SK-MEL-5 (cell line): Measurements from ENCODE around the gene GABRG2. TPM values are rescaled to one million over a fixed set of nuclear protein-coding genes. Genes with fewer than 3 reads are reported as not detected.
"Not testable (repeated sequence)": the region's sequence is repeated elsewhere in the genome, so short reads cannot be mapped to it uniquely, and the experiment has no call there.

ENCODE experiments used
- DNase-seq: peaks from one replicate; pipeline ENCODE4 v3.0.0-alpha.2; 2016; ENCODE audit warnings: low read depth, low spot score
- in situ Hi-C: cut with HindIII; loops from 2 replicates; pipeline ENCODE4 v1.10.0; 2016; ENCODE audit warnings: low sequenced_read_pairs, high pct_unique_total_duplicates, low pct_unique_long_range_greater_than_20kb
- polyA plus RNA-seq, 2 experiments: library from polyadenylated mRNA; depleted of rRNA; stranded (reverse); fragments of >200 nt; gene quantifications; 2 replicates each; pipeline ENCODE4 v1.2.3, GENCODE V29; 2015
- total RNA-seq: library from RNA; depleted of rRNA; stranded (reverse); fragments of >200 nt; shearing (Covaris generic); gene quantifications from 2 replicates; pipeline ENCODE4 v1.2.3, GENCODE V29; 2014; rRNA removed

Gene GABRG2
- 0.05 and 0.32 TPM in 2 replicates for total RNA-seq
- polyA plus RNA-seq (2015; cell fraction: cytosol; rRNA removed), result 0.33 and 0.96 TPM in 2 replicates
- polyA plus RNA-seq (2015; cell fraction: nucleus; rRNA removed), result 0.48 and 0.66 TPM in 2 replicates

- DNase-seq, result no peak
- in situ Hi-C loops, result no loop called here
These were observed at the start of gene GABRG2 for GRCh38 chr5:162067655-162068411. Gene GABRG2 (plus strand): TSS chr5:162067773. CDS start chr5:162068000, 227 bp downstream.

DNA sequence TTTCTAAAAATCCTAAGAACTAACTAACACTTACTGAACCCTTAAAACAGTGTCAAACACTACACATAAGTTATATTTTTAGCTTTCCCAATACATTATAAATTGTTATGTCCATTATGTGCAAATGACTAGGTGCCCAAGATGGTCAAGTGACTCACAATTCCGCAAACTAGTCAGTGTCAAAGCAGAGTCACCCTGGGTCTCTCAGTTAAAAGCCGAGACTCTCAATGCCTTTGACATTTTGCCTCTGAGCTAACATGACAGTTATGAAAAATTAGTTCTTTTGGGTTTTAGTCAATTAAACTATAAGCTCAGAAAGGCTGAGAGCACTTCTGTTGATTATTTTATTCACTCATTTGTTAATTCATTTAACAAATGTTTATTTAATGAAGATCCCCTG lies 42.3 kb upstream of the GABRG2 start:
- in situ Hi-C loops, result no loop called here
- DNase-seq, result no peak

- in situ Hi-C loops, result no loop called here
- no peak for DNase-seq
These were observed 40.8 kb upstream of the GABRG2 start for GRCh38 chr5:162026803-162027202.

- no peak for DNase-seq
- in situ Hi-C loops, result no loop called here
These were observed 30.1 kb upstream of the GABRG2 start for GRCh38 chr5:162037431-162037830.

- DNase-seq, result no peak
These were observed 20.3 kb upstream of the GABRG2 start for GRCh38 chr5:162047279-162047678.

GRCh38 chr5:162052676-162053075 lies 14.9 kb upstream of the GABRG2 start:
- in situ Hi-C loops, result no loop called here
- DNase-seq, result no peak

More at GRCh38 chr5:162047279-162047678, 20.3 kb upstream of the GABRG2 start:
- in situ Hi-C loops, result no loop called here

- in situ Hi-C loops, DNase-seq: not testable (repeated sequence)
These were observed 12.5 kb upstream of the GABRG2 start for GRCh38 chr5:162055095-162055494.

DNA sequence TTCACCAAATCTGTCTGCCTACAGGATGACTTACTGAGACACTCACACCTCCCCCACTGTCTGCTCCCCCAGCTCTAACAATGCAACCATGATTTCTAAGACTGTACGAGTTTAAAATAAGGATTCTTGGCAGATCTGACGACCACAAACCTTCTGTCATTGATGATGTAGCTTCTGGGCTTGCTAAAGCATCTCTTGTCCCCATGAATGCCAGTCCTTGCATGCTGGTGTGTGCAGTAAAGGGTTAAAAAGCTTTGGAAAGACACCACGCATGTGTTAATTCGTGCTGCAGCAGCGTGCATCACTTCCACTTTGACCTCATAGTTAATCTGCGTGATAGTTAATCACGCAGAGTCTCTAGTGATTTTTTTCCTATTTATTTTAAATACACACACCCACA lies 411 bp upstream of the GABRG2 start:
- DNase-seq, result no peak
- in situ Hi-C loops, result no loop called here

GRCh38 chr5:162068412-162068811 lies 839 bp downstream of the GABRG2 start:
- DNase-seq, result peak; percentile 32
- in situ Hi-C loops, result no loop called here

DNA sequence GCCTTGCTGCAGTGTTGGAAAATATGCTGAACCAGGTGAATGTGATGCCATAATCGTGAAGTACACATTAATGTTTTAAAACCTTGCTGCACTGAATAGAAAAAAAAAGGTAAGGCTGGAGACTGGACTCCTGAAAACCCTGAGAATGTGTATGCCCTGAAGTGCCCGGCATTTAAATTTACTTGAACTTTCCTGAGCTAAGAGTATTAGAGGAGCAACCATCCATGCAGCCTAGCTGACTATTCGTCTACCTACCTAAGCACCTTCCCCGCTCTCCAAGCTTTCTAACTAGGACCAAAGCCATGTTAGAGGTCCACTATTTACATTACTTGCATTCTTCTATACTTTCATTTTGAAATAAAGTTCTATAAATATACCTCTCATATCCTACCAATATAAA lies 1.4 kb downstream of the GABRG2 start:
- in situ Hi-C loops, result no loop called here
- no peak for DNase-seq

DNA sequence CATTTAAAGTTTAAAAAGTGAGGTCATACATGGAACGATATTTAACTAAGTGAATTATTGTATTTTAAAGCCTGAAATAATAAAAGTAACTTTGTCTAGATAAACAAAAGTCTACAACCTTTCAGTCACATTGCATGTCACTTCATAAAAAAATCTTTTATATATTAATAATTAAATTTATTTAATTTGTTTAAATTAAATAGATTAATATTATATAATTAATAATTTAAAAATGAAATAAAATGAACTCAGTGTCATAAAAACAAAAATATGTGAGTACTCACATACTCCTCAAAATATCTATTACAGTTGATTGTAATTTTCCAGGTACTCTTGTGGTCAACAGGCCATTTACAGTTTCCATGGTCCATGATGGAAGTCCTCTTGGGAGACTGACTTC lies 11.2 kb downstream of the GABRG2 start:
- no peak for DNase-seq
- in situ Hi-C loops, result no loop called here

DNA sequence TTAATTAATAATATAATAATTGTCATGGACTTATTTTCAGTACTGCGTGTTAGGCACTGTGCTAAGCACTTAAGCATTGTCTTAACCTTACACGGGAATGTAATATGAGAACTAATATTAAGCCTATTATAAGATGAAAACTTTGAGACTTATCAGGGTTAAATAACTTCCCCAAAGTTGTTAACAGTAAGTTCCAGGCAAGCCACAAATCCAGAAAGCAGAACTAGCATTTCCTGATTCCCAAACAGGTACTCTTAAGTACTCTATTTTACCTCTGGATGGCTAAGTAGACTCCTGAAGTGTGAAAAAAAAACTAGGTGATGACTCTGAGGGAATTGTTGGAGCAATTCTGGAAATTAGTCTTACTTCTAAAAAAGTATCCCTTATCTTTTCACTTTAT lies 23.8 kb downstream of the GABRG2 start:
- DNase-seq, result no peak
- in situ Hi-C loops, result no loop called here

- DNase-seq, result no peak
These were observed 28.9 kb downstream of the GABRG2 start for GRCh38 chr5:162096448-162096847.

GRCh38 chr5:162107591-162107990 lies 40.0 kb downstream of the GABRG2 start:
- in situ Hi-C loops, result no loop called here

More at GRCh38 chr5:162096448-162096847, 28.9 kb downstream of the GABRG2 start:
- in situ Hi-C loops, result no loop called here

DNA sequence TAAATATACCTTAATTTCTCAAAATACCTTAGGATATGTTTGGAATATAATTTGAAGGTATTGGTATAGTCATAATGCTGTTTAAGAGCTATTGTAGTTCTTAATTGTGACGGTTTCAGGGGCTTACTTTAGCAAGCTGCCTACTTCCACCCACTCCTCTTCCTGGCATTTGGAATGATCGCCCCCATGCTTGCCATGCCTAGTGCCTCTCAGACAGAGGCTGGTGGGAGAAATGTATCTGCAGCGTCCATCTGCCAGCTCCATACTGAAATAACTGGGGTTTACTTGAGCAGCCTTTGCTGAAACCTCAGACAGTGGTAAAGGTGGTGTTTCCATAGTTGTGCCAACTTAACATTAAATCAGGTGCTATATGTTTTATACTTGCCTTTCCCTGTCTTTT lies 52.2 kb downstream of the GABRG2 start:
- in situ Hi-C loops, result no loop called here
- no peak for DNase-seq

More at GRCh38 chr5:162107591-162107990, 40.0 kb downstream of the GABRG2 start:
- no peak for DNase-seq

DNA sequence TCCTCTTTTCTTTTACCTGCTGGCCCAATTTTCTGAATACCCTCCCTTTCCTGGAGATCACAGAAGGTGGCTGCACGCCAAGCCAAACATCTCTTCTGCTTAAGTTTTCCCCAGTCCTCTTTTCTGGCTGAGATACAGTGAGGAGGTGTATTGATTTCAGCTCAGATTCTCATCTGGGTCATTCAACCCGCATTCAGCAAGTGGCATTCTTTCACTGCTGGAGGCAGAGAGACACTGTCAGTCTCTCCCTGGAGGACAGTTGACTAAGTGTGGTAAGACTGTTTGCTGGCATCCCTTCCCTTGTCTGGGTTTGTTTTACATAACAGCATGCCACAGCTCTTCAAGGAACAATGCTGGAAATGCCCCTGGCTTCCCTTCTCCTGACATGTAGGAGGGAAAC lies 60.5 kb downstream of the GABRG2 start:
- no peak for DNase-seq
- in situ Hi-C loops, result no loop called here

DNA sequence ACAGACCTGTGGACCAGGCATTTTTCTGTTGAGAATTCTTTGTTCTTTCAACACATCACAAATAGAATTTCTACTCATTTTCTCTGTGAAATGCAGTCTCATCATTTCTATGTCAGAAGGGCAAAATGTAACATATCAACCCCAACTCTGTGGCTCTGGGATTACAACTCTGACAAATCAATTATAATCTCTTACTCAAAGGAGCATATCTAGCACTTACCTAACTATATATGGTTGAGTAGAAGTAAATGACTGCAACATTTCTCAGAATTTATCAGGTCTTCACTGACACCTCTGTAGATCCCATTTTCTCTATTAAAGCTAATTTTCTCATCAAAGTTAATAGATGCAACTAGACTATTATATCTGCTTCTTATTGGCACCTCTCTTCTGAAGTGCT lies 64.8 kb downstream of the GABRG2 start:
- DNase-seq, result no peak
- in situ Hi-C loops, result no loop called here

- in situ Hi-C loops, result no loop called here
- DNase-seq, result no peak
These were observed 71.6 kb downstream of the GABRG2 start for GRCh38 chr5:162139190-162139589.

DNA sequence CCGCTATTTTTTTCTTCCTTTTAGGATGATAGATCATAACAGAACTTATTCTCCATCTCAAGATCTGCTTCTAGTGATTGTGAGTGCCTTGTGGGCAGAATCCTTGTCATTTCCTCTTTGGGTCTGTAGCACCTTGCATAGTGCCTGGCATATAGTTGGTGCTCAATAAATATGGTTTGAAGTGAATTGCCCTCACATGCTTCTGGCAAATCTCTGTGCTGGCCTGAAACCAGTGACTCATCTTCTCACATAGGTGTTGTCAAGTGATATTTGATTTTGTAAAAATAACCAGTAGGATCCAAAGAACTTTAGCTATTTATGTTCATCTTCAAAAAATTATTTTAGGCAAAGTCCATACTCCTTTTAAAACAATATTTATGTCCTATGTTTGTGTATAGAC lies 86.7 kb downstream of the GABRG2 start:
- in situ Hi-C loops, result no loop called here
- no peak for DNase-seq
